IMR-90 (cell line): Measurements from ENCODE around the gene PCYOX1L. TPM values are rescaled to one million over a fixed set of nuclear protein-coding genes. Genes with fewer than 3 reads are reported as not detected.
A peak's percentile ranks its signal among the peaks of the same experiment; 100 is the strongest.

Experiments
- ATAC-seq: fragments of 200-7000 bp; cut with Tn5 transposase; 2 replicates; pipeline ENCODE4 v1.9.1; 2020; ENCODE audit warnings: low read depth, mild to moderate bottlenecking, moderate library complexity
- BruUV-seq: library from RNA; stranded (reverse); fragments of 400-500 nt; replicated peaks from 2 replicates; lab custom pipeline; 2021; lab: Mats Ljungman, UMichigan
- CTCF ChIA-PET: fragments of 300-600 bp; formaldehyde crosslinking; extraction: SDS; loops from one replicate; lab custom pipeline; 2021; ENCODE audit warnings: antibody characterized with exemption; lab: Yijun Ruan, JAX
- POLR2A ChIA-PET: fragments of 300-600 bp; sonication (Branson Sonifier 250); formaldehyde crosslinking; loops from one replicate; lab custom pipeline; 2022; ENCODE audit warnings: antibody characterized with exemption; ENCODE audit not compliant: unreplicated experiment; lab: Charles Lee
- DNase-seq: peaks from one replicate; pipeline ENCODE4 v3.0.0; 2013
- H2AFZ ChIP-seq: replicated peaks from 2 replicates; pipeline ENCODE3; 2013; ENCODE audit warnings: low read length, mild to moderate bottlenecking; ENCODE audit not compliant: poor library complexity
- H2AK5ac ChIP-seq: 2 replicates; pipeline ENCODE4 v1.6.1; 2013; ENCODE audit warnings: low read depth, low read length, inconsistent platforms
- H2AK9ac ChIP-seq: replicated peaks from 2 replicates; pipeline ENCODE3; 2013; ENCODE audit warnings: mild to moderate bottlenecking, low read depth, low read length, moderate library complexity; ENCODE audit not compliant: poor library complexity
- H2BK120ac ChIP-seq: 2 replicates; pipeline ENCODE4 v1.6.1; 2013; ENCODE audit warnings: low read depth, low read length, inconsistent platforms
- H2BK15ac ChIP-seq: 3 replicates; pipeline ENCODE4 v1.6.1; 2013; ENCODE audit warnings: low read depth, low read length, inconsistent platforms
- H2BK20ac ChIP-seq: 2 replicates; pipeline ENCODE4 v1.6.1; 2013; ENCODE audit warnings: low read depth, mild to moderate bottlenecking, inconsistent platforms, low read length, moderate library complexity
- H2BK5ac ChIP-seq: 2 replicates; pipeline ENCODE4 v1.6.1; 2013; ENCODE audit warnings: mild to moderate bottlenecking, low read depth, low read length, inconsistent platforms; ENCODE audit not compliant: poor library complexity, severe bottlenecking
- H3K14ac ChIP-seq: replicated peaks from 2 replicates; pipeline ENCODE4 v1.6.1; 2013; ENCODE audit warnings: low read depth, low read length, inconsistent platforms
- H3K18ac ChIP-seq: 2 replicates; pipeline ENCODE4 v1.6.1; 2013; ENCODE audit warnings: low read depth, low read length, control low read depth
- H3K23ac ChIP-seq: 2 replicates; pipeline ENCODE4 v1.6.1; 2013; ENCODE audit warnings: low read depth, low read length, inconsistent platforms
- H3K27ac ChIP-seq: 2 replicates; pipeline ENCODE4 v1.5.1; 2013; ENCODE audit warnings: mild to moderate bottlenecking, control low read depth, low read length; ENCODE audit not compliant: insufficient read depth
- H3K27me3 ChIP-seq: 2 replicates; pipeline ENCODE4 v1.6.1; 2013; ENCODE audit warnings: low read length; ENCODE audit not compliant: control insufficient read depth, insufficient read depth
- H3K36me3 ChIP-seq: 2 replicates; pipeline ENCODE4 v1.6.1; 2013; ENCODE audit warnings: low read length, mixed read lengths; ENCODE audit not compliant: control insufficient read depth, insufficient read depth
- H3K4ac ChIP-seq: 2 replicates; pipeline ENCODE4 v1.6.1; 2013; ENCODE audit warnings: low read depth, low read length, inconsistent platforms
- H3K4me1 ChIP-seq: 2 replicates; pipeline ENCODE4 v1.6.1; 2013; ENCODE audit warnings: low read length, mixed read lengths; ENCODE audit not compliant: control insufficient read depth, insufficient read depth
- H3K4me2 ChIP-seq: 2 replicates; pipeline ENCODE4 v1.6.1; 2013; ENCODE audit warnings: low read depth, mild to moderate bottlenecking, control low read depth, low read length, moderate library complexity
- H3K4me3 ChIP-seq: 2 replicates; pipeline ENCODE4 v1.5.1; 2013; ENCODE audit warnings: low read depth, mild to moderate bottlenecking, control low read depth, low read length, moderate library complexity; ENCODE audit not compliant: insufficient read depth
- H3K56ac ChIP-seq: 2 replicates; pipeline ENCODE4 v1.6.1; 2013; ENCODE audit warnings: low read length, inconsistent platforms; ENCODE audit not compliant: insufficient read depth; ENCODE audit errors: extremely low read depth
- H3K79me1 ChIP-seq, 2 experiments: 2 replicates each; pipeline ENCODE4 v1.6.1; 2013; ENCODE audit warnings: low read length in 2 of 2, inconsistent platforms in 1 of 2, low read depth in 1 of 2
- H3K9ac ChIP-seq: 2 replicates; pipeline ENCODE4 v1.6.1; 2013; ENCODE audit warnings: low read depth, low read length, control low read depth
- H3K9me1 ChIP-seq: 2 replicates; pipeline ENCODE4 v1.6.1; 2013; ENCODE audit warnings: low read length, inconsistent platforms; ENCODE audit not compliant: insufficient read depth
- H3K9me3 ChIP-seq: 2 replicates; pipeline ENCODE4 v1.6.1; 2013; ENCODE audit warnings: low read length; ENCODE audit not compliant: control insufficient read depth, insufficient read depth
- H4K20me1 ChIP-seq: 2 replicates; pipeline ENCODE4 v1.6.1; 2013; ENCODE audit warnings: low read length, inconsistent platforms; ENCODE audit not compliant: insufficient read depth
- H4K5ac ChIP-seq: 2 replicates; pipeline ENCODE4 v1.6.1; 2013; ENCODE audit warnings: mild to moderate bottlenecking, low read depth, low read length, control low read depth
- H4K8ac ChIP-seq, 2 experiments: 2 replicates each; pipeline ENCODE4 v1.6.1; 2013; ENCODE audit warnings: low read depth in 2 of 2, low read length in 2 of 2, control low read depth in 1 of 2, inconsistent platforms in 1 of 2
- H4K91ac ChIP-seq: 2 replicates; pipeline ENCODE4 v1.6.1; 2013; ENCODE audit warnings: low read depth, low read length, inconsistent platforms; ENCODE audit not compliant: insufficient read depth
- FOS ChIP-seq: fragments of 150-350 bp; IDR thresholded peaks from 2 replicates; pipeline ENCODE4 v1.6.1; 2016; ENCODE audit warnings: low read depth, low read length
- WGBS, 2 experiments: methylation state at CpG; one replicate each; pipeline versions ENCODE4 v1.1.5 to v1.1.7; 2013; ENCODE audit warnings: missing lambda C conversion rate in 2 of 2; ENCODE audit not compliant: insufficient read length in 1 of 2; ENCODE audit errors: extremely low coverage in 2 of 2; 5-methylcytosine and 5-hydroxymethylcytosine counted together
- dilution Hi-C: fragments of 300-500 bp; cut with HindIII; formaldehyde crosslinking; loops from one replicate; pipeline ENCODE4 v1.14.3; 2018; ENCODE audit warnings: low sequenced_read_pairs; ENCODE audit not compliant: unreplicated experiment
- in situ Hi-C: fragments of 300-500 bp; cut with MboI; formaldehyde crosslinking; loops from 3 replicates; pipeline ENCODE4 v1.14.3; 2019; ENCODE audit warnings: low sequenced_read_pairs, inconsistent platforms, mixed read lengths
- intact Hi-C: fragments of 100-400 bp; cut with micrococcal nuclease; formaldehyde crosslinking; loops from 2 replicates; pipeline ENCODE4 v1.10.0; 2022
- polyA plus RNA-seq, 3 experiments: library from polyadenylated mRNA; depleted of rRNA; stranded (reverse); fragments of >200 nt; gene quantifications; 2 replicates each; pipeline ENCODE4 v1.2.3, GENCODE V29; 2012; ENCODE audit warnings: low replicate concordance in 1 of 3
- total RNA-seq: library from RNA; depleted of rRNA; stranded (reverse); fragments of >200 nt; gene quantifications from 2 replicates; pipeline ENCODE4 v1.2.3, GENCODE V29; 2012

The PCYOX1L gene
- total and polyA plus RNA-seq, 2 of the 4 experiments (the other 2 are of a cell fraction), result 7.0 to 14.3 TPM

DNA sequence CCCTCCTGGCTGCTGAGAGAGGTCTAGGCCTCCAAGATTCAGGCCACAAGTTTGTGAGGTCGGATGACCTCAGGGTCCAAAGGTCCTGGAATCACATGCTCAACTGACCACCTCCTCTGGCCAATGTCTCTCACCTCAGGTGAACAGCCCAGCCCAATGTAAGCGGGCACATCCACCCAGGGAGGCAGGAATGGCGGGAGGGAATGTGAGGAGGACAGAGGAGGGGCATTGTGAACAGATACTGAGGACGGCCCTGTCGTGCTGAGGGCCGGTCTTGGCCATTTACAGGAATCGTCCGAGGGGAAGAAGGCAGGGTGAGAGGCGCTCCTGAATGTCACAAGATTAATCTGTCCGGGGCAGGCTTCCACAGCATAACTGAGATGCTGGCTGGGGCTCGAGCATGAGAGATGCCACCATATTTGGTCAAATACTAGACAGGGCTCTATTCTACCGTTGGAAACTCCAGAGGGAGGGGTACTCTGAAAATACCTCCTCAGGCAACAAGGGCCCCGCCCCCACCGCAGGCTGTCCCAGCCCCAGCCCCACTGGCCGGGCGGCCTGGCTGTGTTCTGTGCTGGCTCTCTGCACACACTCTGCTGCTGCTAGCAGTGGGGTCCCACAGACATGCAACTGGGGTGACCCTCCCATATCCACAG lies 22.7 kb downstream of the PCYOX1L start:
- peak overlapping the region; percentile 82 for H4K91ac ChIP-seq

More for the DNA sequence above, 22.7 kb downstream of the PCYOX1L start:
- Histone ChIP-seq H3K4me1 (peaks cover 14% of the 10 kb centered on the region), H3K4me3 (no peak overlapping the region), H3K79me1 (peaks cover 0 to 5% of the 10 kb centered on the region in 2 experiments; a peak in 1 of 4 replicates), H3K4ac (peak overlapping the region; percentile 67), H3K18ac (no peak overlapping the region), H2BK5ac (no peak overlapping the region), H3K9me1 (no peaks in the 10 kb centered on the region), H3K9me3 (no peaks in the 10 kb centered on the region), H4K20me1 (no peaks in the 10 kb centered on the region), H3K23ac (peak overlapping the region; percentile 76; the same call in 1 of the 2 replicates), H2BK15ac (peak overlapping the region; percentile 54; the same call in 2 of the 3 replicates), H4K5ac (no peak overlapping the region), H2AFZ (peak overlapping the region; percentile 59), H4K8ac (peak overlapping the region; percentile 0 to 66; a peak in 2 of 4 replicates), H3K27ac (0 out of 2 replicates have a peak overlapping the region, but pooled peaks have one; percentile 2), H2AK9ac (peak overlapping the region; percentile 40), H2BK20ac (peak overlapping the region; percentile 25; the same call in 1 of the 2 replicates), H3K9ac (peak overlapping the region; percentile 39), H3K27me3 (no peaks in the 10 kb centered on the region), H2BK120ac (peak overlapping the region; percentile 44; the same call in 1 of the 2 replicates), H3K14ac (no peak overlapping the region), H3K36me3 (no peaks in the 10 kb centered on the region), H2AK5ac (peak overlapping the region; percentile 78), H3K56ac (no peak overlapping the region), H3K4me2 (no peak overlapping the region)
- dilution Hi-C loops (no loop called here), intact Hi-C loops (no loop called here), in situ Hi-C loops (no loop called here)
- no TSS peak for BruUV-seq
- ATAC-seq, result no peak
- ChIA-PET CTCF (interaction anchor here (0.6 to 3.2 kb wide), 4 partner anchors 13 to 184 kb away, joined by 3 to 19 read pairs (median 8); no protein-coding TSS in a partner anchor), POLR2A (no interaction called here)
- DNase-seq, result no peak
- no peak for TF ChIP-seq FOS
- 35% methylated on average over 8 of the region's 16 CpGs; no CpG with 5 or more reads in 1 of the 2 experiments for WGBS, 2 experiments
